Transverse colon (tissue), 4 donors: ENCODE measurements around the gene CIAO1. TPM values are rescaled to one million over a fixed set of nuclear protein-coding genes. Genes with fewer than 3 reads are reported as not detected.

Experiments
- DNase-seq: peaks from one replicate; pipeline ENCODE4 v3.0.0-alpha.2; 2019
- H3K27ac ChIP-seq, 4 donors: fragments of 200-600 bp; sonication (generic); 2 replicates each; pipeline ENCODE4 v1.5.1; 2016 to 2018; ENCODE audit warnings: inconsistent platforms in 4 of 4
- H3K27me3 ChIP-seq: fragments of 200-600 bp; sonication (generic); 2 replicates; pipeline ENCODE4 v1.5.1; 2017; ENCODE audit warnings: inconsistent platforms
- H3K36me3 ChIP-seq, 4 donors: fragments of 200-600 bp; sonication (generic); 2 replicates each; pipeline ENCODE4 v1.5.1; 2017 to 2019; ENCODE audit warnings: inconsistent platforms in 4 of 4
- H3K4me1 ChIP-seq, 4 donors: fragments of 200-600 bp; sonication (generic); 2 replicates each; pipeline ENCODE4 v1.5.1; 2017 to 2020; ENCODE audit warnings: inconsistent platforms in 4 of 4
- H3K4me3 ChIP-seq, 4 donors: fragments of 200-600 bp; sonication (generic); 1 replicate in 1 of 4; 2 replicates in 3 of 4; pipeline versions ENCODE4 v1.5.1 to v1.6.1; 2017 to 2019; ENCODE audit warnings: inconsistent platforms in 4 of 4
- H3K9me3 ChIP-seq, 2 donors: fragments of 200-600 bp; sonication (generic); 2 replicates each; pipeline ENCODE4 v1.5.1; 2017 to 2019; ENCODE audit warnings: inconsistent platforms in 2 of 2
- CTCF ChIP-seq, 5 experiments: fragments of 200-600 bp in 3 of 5; fragments of 450-650 bp in 2 of 5; sonication (generic) in 3 of 5; IDR thresholded peaks; 1 replicate in 2 of 5; 2 replicates in 3 of 5; pipeline ENCODE4 v1.5.1; 2016 to 2017; ENCODE audit warnings: antibody characterized with exemption in 5 of 5, inconsistent platforms in 3 of 5, mild to moderate bottlenecking in 2 of 5, moderate library complexity in 1 of 5
- EP300 ChIP-seq: sonication (generic); formaldehyde crosslinking; IDR thresholded peaks from one replicate; pipeline ENCODE4 v1.6.1; 2017; ENCODE audit warnings: antibody characterized with exemption, low read depth
- POLR2A ChIP-seq: fragments of 450-650 bp; IDR thresholded peaks from one replicate; pipeline ENCODE4 v1.6.1; 2016; ENCODE audit warnings: antibody characterized with exemption, mild to moderate bottlenecking, moderate library complexity
- POLR2AphosphoS5 ChIP-seq, 3 donors: sonication (generic); formaldehyde crosslinking; IDR thresholded peaks; one replicate each; pipeline ENCODE4 v1.6.1; 2016; ENCODE audit warnings: antibody characterized with exemption in 3 of 3
- WGBS, 2 donors: methylation state at CpG; one replicate each; pipeline ENCODE4 v1.1.5; 2018; ENCODE audit warnings: low coverage in 1 of 2; 5-methylcytosine and 5-hydroxymethylcytosine counted together
- in situ Hi-C, 4 donors: fragments of 200-750 bp; cut with MboI; loops; one replicate each; pipeline versions ENCODE4 v1.15.0 to v1.15.1; 2017; ENCODE audit warnings: low sequenced_read_pairs in 3 of 4, low pct_ligation_motif_present in 1 of 4, low pct_unique_long_range_greater_than_20kb in 1 of 4
- intact Hi-C: fragments of 100-400 bp; cut with DNase I; formaldehyde crosslinking; loops from one replicate; pipeline ENCODE4 v1.15.1; 2023; ENCODE audit warnings: low total_unique reads
- total RNA-seq, 4 donors: library from RNA; depleted of rRNA; stranded (reverse); fragments of >200 nt; gene quantifications; one replicate each; pipeline ENCODE4 v1.1.0, GENCODE V29; 2016

CIAO1 gene
- total RNA-seq, 4 donors from 2014 or later = 114 to 220 (median 143) TPM

- peaks cover 0 to 22% (median 6%) of the 10 kb centered on the region in 4 donors for H3K36me3 ChIP-seq
- 17 to 61% methylated on average over 8 to 29 of the region's 33 CpGs for WGBS, 2 donors
- no peak for DNase-seq
- H3K4me1 ChIP-seq = peaks cover 43 to 64% (median 50%) of the 10 kb centered on the region in 4 donors
- in situ Hi-C loops = loop anchor here in 1 of 4 donors (5.0 to 25.0 kb wide), 2 partner anchors 58 to 253 kb away; partner anchors contain the start of gene STARD7
- peak overlapping the region; percentile 91 to 97 (median 94) for H3K27ac ChIP-seq
- H3K4me3 ChIP-seq = peak overlapping the region; percentile 72 to 97 (median 84)
- H3K9me3 ChIP-seq = no peaks in the 10 kb centered on the region
- intact Hi-C loops = no loop called here
- TF ChIP-seq POLR2A (no peak), POLR2AphosphoS5 (IDR thresholded peaks at IDR 0.05) (no peak), CTCF (IDR thresholded peaks at IDR 0.05) (peak in 1 of 5 experiments; percentile 21), EP300 (no peak)
- H3K27me3 ChIP-seq = no peaks in the 10 kb centered on the region
Measured at GRCh38 chr2:96264656-96265348, 1.2 kb upstream of the CIAO1 start.

- 0 to 3% methylated on average over 6 to 26 of the region's 49 CpGs for WGBS, 2 donors
- TF ChIP-seq POLR2AphosphoS5 (IDR thresholded peaks at IDR 0.05) (no peak), CTCF (IDR thresholded peaks at IDR 0.05) (no peak), POLR2A (no peak), EP300 (no peak)
- intact Hi-C loops = no loop called here
Measured at GRCh38 chr2:96265349-96265839, 631 bp upstream of the CIAO1 start.

GRCh38 chr2:96267159-96267971 lies 1.3 kb downstream of the CIAO1 start:
- intact Hi-C loops = no loop called here
- Histone ChIP-seq H3K9me3 (no peaks in the 10 kb centered on the region), H3K27ac (peak overlapping the region in 2 of 4 donors; percentile 91 to 93), H3K27me3 (no peaks in the 10 kb centered on the region), H3K4me1 (peaks cover 26 to 38% (median 27%) of the 10 kb centered on the region in 4 donors), H3K4me3 (peak overlapping the region in 3 of 4 donors; percentile 72 to 97 (median 82)), H3K36me3 (peaks cover 0 to 36% (median 12%) of the 10 kb centered on the region in 4 donors)
- WGBS, 2 donors = 20 to 70% methylated on average over 1 to 12 of the region's 12 CpGs
- in situ Hi-C loops = loop anchor here in 1 of 4 donors (25.0 kb wide), 1 partner anchor 255 kb away; no protein-coding TSS in a partner anchor
- peak in 3 of 5 experiments; percentile 32 to 47 (median 35) for TF ChIP-seq CTCF (IDR thresholded peaks at IDR 0.05)
- no peak for TF ChIP-seq EP300
- peak; percentile 49 for DNase-seq

More at GRCh38 chr2:96265349-96265839, 631 bp upstream of the CIAO1 start:
- in situ Hi-C loops = loop anchor here in 1 of 4 donors (25.0 kb wide), 1 partner anchor 253 kb away; no protein-coding TSS in a partner anchor
- peaks cover 37 to 58% (median 44%) of the 10 kb centered on the region in 4 donors for H3K4me1 ChIP-seq
- H3K27ac ChIP-seq = peak overlapping the region; percentile 91 to 97 (median 94)
- peaks cover 0 to 24% (median 6%) of the 10 kb centered on the region in 4 donors for H3K36me3 ChIP-seq
- H3K9me3 ChIP-seq = no peaks in the 10 kb centered on the region
- no peaks in the 10 kb centered on the region for H3K27me3 ChIP-seq
- DNase-seq = peak; percentile 58
- peak overlapping the region; percentile 72 to 97 (median 84) for H3K4me3 ChIP-seq

GRCh38 chr2:96271995-96272394 lies 6.0 kb downstream of the CIAO1 start:
- DNase-seq = no peak
- no peaks in the 10 kb centered on the region for H3K27me3 ChIP-seq
- no peak for TF ChIP-seq EP300
- no peak for TF ChIP-seq POLR2A
- TF ChIP-seq CTCF (IDR thresholded peaks at IDR 0.05) = no peak
- TF ChIP-seq POLR2AphosphoS5 (IDR thresholded peaks at IDR 0.05) = no peak
- intact Hi-C loops = no loop called here
- 88% methylated on average over 3 of the region's 3 CpGs; no CpG with 5 or more reads in 1 of the 2 donors for WGBS, 2 donors
- in situ Hi-C loops = loop anchor here in 1 of 4 donors (25.0 kb wide), 1 partner anchor 260 kb away; no protein-coding TSS in a partner anchor
- H3K9me3 ChIP-seq = no peaks in the 10 kb centered on the region
- H3K27ac ChIP-seq = no peak overlapping the region
- H3K36me3 ChIP-seq = peaks cover 0 to 68% (median 31%) of the 10 kb centered on the region in 4 donors
- H3K4me1 ChIP-seq = peaks cover 7 to 8% (median 8%) of the 10 kb centered on the region in 4 donors
- no peak overlapping the region for H3K4me3 ChIP-seq
